DOHH2 (cell line): ENCODE data around the gene CHST3.

Source experiments
- H3F3A ChIP-seq: fragments of 200-600 bp; sonication (generic), shearing (Covaris generic); 2 replicates; pipeline ENCODE4 v1.6.0; 2016; ENCODE audit warnings: antibody characterized with exemption, mild to moderate bottlenecking; ENCODE audit not compliant: control insufficient read depth, insufficient read depth
- H3K27ac ChIP-seq: fragments of 200-600 bp; sonication (generic); 2 replicates; pipeline ENCODE4 v1.5.1; 2014; ENCODE audit warnings: low read depth, mild to moderate bottlenecking, low read length, moderate library complexity
- H3K27me3 ChIP-seq: fragments of 200-600 bp; sonication (generic); 2 replicates; pipeline ENCODE4 v1.6.1; 2014; ENCODE audit warnings: mild to moderate bottlenecking, low read length, mixed read lengths; ENCODE audit not compliant: control insufficient read depth
- H3K36me3 ChIP-seq: fragments of 200-600 bp; sonication (generic); 2 replicates; pipeline ENCODE4 v1.6.1; 2014; ENCODE audit warnings: mild to moderate bottlenecking, low read length, moderate library complexity, mixed read lengths; ENCODE audit not compliant: control insufficient read depth
- H3K4me1 ChIP-seq: fragments of 200-600 bp; sonication (generic); 2 replicates; pipeline ENCODE4 v1.6.1; 2014; ENCODE audit warnings: mild to moderate bottlenecking, low read length, mixed read lengths; ENCODE audit not compliant: control insufficient read depth
- H3K4me2 ChIP-seq: fragments of 200-600 bp; sonication (generic); 2 replicates; pipeline ENCODE4 v1.6.0; 2014; ENCODE audit warnings: mild to moderate bottlenecking, low read length, moderate library complexity
- H3K4me3 ChIP-seq: fragments of 200-600 bp; sonication (generic); 2 replicates; pipeline ENCODE4 v1.5.1; 2014; ENCODE audit warnings: mild to moderate bottlenecking, low read length, mixed read lengths
- H3K79me2 ChIP-seq: fragments of 200-600 bp; sonication (generic); 2 replicates; pipeline ENCODE4 v1.6.1; 2014; ENCODE audit warnings: mild to moderate bottlenecking, low read length, mixed read lengths; ENCODE audit not compliant: control insufficient read depth
- H3K9me2 ChIP-seq: fragments of 200-600 bp; sonication (generic); replicated peaks from 2 replicates; pipeline ENCODE4 v1.6.1; 2014; ENCODE audit warnings: mild to moderate bottlenecking, low read length, mixed read lengths; ENCODE audit not compliant: control insufficient read depth
- H3K9me3 ChIP-seq: fragments of 200-600 bp; sonication (generic); 2 replicates; pipeline ENCODE4 v1.6.1; 2014; ENCODE audit warnings: antibody characterized with exemption, low read length, mixed read lengths; ENCODE audit not compliant: control insufficient read depth, insufficient read depth
- H4K20me1 ChIP-seq: fragments of 200-600 bp; sonication (generic); 2 replicates; pipeline ENCODE4 v1.6.0; 2014; ENCODE audit warnings: low read depth, mild to moderate bottlenecking, antibody characterized with exemption, low read length, moderate library complexity; ENCODE audit not compliant: control insufficient read depth, insufficient read depth
- EZH2phosphoT487 ChIP-seq: fragments of 200-600 bp; sonication (generic); IDR thresholded peaks from 2 replicates; pipeline ENCODE4 v1.6.1; 2017; ENCODE audit warnings: borderline replicate concordance, mild to moderate bottlenecking, antibody characterized with exemption, low read length, moderate library complexity, mixed read lengths
- TF ChIP-seq, protein P1 (sequence below): fragments of 200-600 bp; sonication (generic); IDR thresholded peaks from one replicate; pipeline ENCODE4 v1.5.1; 2014; ENCODE audit warnings: antibody characterized with exemption, mild to moderate bottlenecking, low read depth, low read length; ENCODE audit not compliant: poor library complexity, severe bottlenecking

Gene CHST3

DNA sequence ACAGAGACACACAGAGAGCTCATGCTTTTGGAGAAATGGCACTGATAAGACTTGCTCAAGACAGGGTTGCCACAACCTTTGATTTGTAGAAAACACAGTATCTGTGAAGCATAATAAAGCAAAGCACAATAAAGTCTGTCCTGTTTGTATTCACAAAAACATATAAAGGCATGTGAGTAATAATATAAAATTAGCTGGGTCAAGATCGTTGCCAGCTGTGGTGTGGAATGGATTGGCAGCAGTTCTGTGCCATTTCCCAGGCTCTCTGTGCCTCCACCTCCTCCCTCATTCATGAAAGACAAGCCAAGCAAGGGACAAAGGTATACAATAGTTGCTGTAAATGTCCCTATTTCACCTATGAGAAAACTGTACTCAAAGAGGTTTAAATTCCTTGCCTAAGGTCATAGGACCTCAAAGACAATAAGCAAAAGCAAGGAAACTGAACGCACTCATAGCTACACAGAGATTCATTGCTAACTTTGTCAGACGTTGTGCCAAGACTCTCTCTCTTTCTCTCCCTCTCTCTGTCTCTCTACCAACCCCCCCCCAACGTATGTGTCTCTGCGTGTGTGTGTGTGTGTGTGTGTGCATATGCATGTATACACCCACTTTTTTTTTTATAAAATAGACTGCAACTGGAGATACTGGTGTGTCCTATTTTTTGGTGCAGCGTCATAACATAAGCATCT, 31.8 kb downstream of the CHST3 start:
- H3K36me3 ChIP-seq: no peaks in the 10 kb centered on the region
- H3K9me2 ChIP-seq: no peaks in the 10 kb centered on the region
- no peak overlapping the region for H3K4me3 ChIP-seq
- H3K27me3 ChIP-seq: peaks cover 3% of the 10 kb centered on the region; the same call in 1 of the 2 replicates
- TF ChIP-seq EZH2phosphoT487: no peak
- TF ChIP-seq, protein P1, sequence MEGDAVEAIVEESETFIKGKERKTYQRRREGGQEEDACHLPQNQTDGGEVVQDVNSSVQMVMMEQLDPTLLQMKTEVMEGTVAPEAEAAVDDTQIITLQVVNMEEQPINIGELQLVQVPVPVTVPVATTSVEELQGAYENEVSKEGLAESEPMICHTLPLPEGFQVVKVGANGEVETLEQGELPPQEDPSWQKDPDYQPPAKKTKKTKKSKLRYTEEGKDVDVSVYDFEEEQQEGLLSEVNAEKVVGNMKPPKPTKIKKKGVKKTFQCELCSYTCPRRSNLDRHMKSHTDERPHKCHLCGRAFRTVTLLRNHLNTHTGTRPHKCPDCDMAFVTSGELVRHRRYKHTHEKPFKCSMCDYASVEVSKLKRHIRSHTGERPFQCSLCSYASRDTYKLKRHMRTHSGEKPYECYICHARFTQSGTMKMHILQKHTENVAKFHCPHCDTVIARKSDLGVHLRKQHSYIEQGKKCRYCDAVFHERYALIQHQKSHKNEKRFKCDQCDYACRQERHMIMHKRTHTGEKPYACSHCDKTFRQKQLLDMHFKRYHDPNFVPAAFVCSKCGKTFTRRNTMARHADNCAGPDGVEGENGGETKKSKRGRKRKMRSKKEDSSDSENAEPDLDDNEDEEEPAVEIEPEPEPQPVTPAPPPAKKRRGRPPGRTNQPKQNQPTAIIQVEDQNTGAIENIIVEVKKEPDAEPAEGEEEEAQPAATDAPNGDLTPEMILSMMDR: no peak
- no peaks in the 10 kb centered on the region for H3K9me3 ChIP-seq
- H3K79me2 ChIP-seq: no peaks in the 10 kb centered on the region
- no peaks in the 10 kb centered on the region for H4K20me1 ChIP-seq
- no peak overlapping the region for H3K4me2 ChIP-seq
- H3F3A ChIP-seq: no peaks in the 10 kb centered on the region
- H3K4me1 ChIP-seq: no peaks in the 10 kb centered on the region
- no peak overlapping the region for H3K27ac ChIP-seq

- Histone ChIP-seq H3K27ac (no peak overlapping the region), H3K9me2 (no peaks in the 10 kb centered on the region), H4K20me1 (no peaks in the 10 kb centered on the region), H3K4me3 (no peak overlapping the region), H3K9me3 (no peaks in the 10 kb centered on the region), H3K27me3 (peaks cover 3% of the 10 kb centered on the region; the same call in 1 of the 2 replicates), H3K4me1 (no peaks in the 10 kb centered on the region), H3F3A (no peaks in the 10 kb centered on the region), H3K79me2 (no peaks in the 10 kb centered on the region), H3K36me3 (no peaks in the 10 kb centered on the region), H3K4me2 (no peak overlapping the region)
- no peak for TF ChIP-seq EZH2phosphoT487
- TF ChIP-seq, protein P1: no peak
Measured at GRCh38 chr10:71996592-71997371, 32.6 kb downstream of the CHST3 start.

DNA sequence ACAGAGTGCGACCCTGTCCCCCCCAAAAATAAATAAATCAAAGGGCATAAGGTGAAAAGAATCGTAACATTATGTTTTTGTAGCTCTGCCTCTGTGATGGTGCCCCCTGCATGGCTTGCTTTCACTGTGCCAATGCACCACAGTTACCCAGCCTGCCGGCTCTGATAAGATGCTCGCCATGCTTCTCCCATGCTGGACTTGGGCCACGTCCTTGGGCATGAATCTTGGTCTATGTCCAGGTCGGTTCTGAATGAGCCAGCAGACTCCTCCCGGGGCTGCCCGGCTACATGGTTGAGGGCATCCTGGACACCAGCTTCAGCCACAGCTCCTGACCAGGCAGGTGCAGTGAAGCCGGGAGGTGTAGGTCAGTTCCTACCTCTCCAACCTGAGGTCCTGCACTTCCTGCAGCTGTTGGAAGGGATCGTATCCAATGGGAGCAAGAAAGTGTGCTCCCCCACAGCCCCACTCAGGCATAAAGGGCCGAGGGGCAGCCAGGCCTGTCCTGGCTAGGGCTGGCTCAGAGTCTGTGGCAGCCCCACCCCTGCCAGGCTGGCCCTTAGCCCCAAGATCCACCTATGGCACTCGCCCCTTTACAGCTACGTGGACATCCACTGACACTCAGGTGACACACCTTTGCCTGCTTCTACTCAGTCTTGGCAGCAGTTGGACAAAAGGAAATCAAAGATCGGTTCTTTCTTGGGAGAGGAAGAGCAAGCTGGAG, 34.1 kb downstream of the CHST3 start:
- H3K27ac ChIP-seq: no peak overlapping the region

More for the DNA sequence above, 34.1 kb downstream of the CHST3 start:
- H3K9me3 ChIP-seq: no peaks in the 10 kb centered on the region
- no peak overlapping the region for H3K4me2 ChIP-seq
- H3F3A ChIP-seq: no peaks in the 10 kb centered on the region
- no peaks in the 10 kb centered on the region for H4K20me1 ChIP-seq
- peaks cover 2% of the 10 kb centered on the region; the same call in 1 of the 2 replicates for H3K27me3 ChIP-seq
- H3K4me1 ChIP-seq: no peaks in the 10 kb centered on the region
- no peaks in the 10 kb centered on the region for H3K9me2 ChIP-seq
- TF ChIP-seq, protein P1: no peak
- TF ChIP-seq EZH2phosphoT487: no peak
- no peaks in the 10 kb centered on the region for H3K36me3 ChIP-seq
- no peak overlapping the region for H3K4me3 ChIP-seq
- no peaks in the 10 kb centered on the region for H3K79me2 ChIP-seq
